GM12878 (cell line): ENCODE measurements around the gene ANAPC15. TPM values are rescaled to one million over a fixed set of nuclear protein-coding genes. Genes with fewer than 3 reads are reported as not detected.

Experiments used
- ATAC-seq: fragments of 200-7000 bp; cut with Tn5 transposase; 3 replicates; pipeline ENCODE4 v1.9.1; 2020; ENCODE audit warnings: mild to moderate bottlenecking, moderate library complexity
- BruUV-seq: library from RNA; stranded (reverse); fragments of 400-500 nt; replicated peaks from 2 replicates; lab custom pipeline; 2021; lab: Mats Ljungman, UMichigan
- CTCF ChIA-PET: fragments of 300-600 bp; sonication (Branson Sonifier 250); formaldehyde crosslinking; extraction: SDS; loops from one replicate; lab custom pipeline; 2021; ENCODE audit warnings: inconsistent platforms; lab: Yijun Ruan, JAX
- POLR2A ChIA-PET: fragments of 350-600 bp; formaldehyde crosslinking; extraction: SDS; loops from one replicate; lab custom pipeline; 2021; ENCODE audit warnings: inconsistent platforms; lab: Charles Lee
- RAD21 ChIA-PET: fragments of 300-600 bp; sonication (Branson Sonifier 250); formaldehyde crosslinking; loops from one replicate; lab custom pipeline; 2023; ENCODE audit warnings: antibody characterized with exemption; ENCODE audit not compliant: unreplicated experiment; lab: Charles Lee
- SMC1A ChIA-PET: fragments of 300-600 bp; sonication (Branson Sonifier 250); formaldehyde crosslinking; loops from one replicate; lab custom pipeline; 2023; ENCODE audit not compliant: unreplicated experiment, uncharacterized antibody; lab: Charles Lee
- DNase-seq: peaks from one replicate; pipeline ENCODE4 v3.0.0-alpha.2; 2011; ENCODE audit warnings: low read depth, low spot score
- FAIRE-seq: peaks from 3 replicates; lab custom pipeline; 2011; peaks lifted over from hg19 to GRCh38; lab: Jason Lieb, UNC
- H2AFZ ChIP-seq: 2 replicates; pipeline ENCODE4 v1.6.0; 2011; ENCODE audit warnings: low read depth, low read length, control low read depth; ENCODE audit not compliant: control insufficient read depth
- H3K27ac ChIP-seq: 2 replicates; pipeline ENCODE4 v1.5.1; 2011; ENCODE audit warnings: control low read depth; ENCODE audit not compliant: control insufficient read depth, insufficient read depth
- H3K27me3 ChIP-seq, 2 experiments: replicated peaks in 1 of 2; 2 replicates each; pipeline versions ENCODE4 v1.6.0 to v1.6.1; 2011; ENCODE audit warnings: low read length in 1 of 2; ENCODE audit not compliant: control insufficient read depth in 2 of 2, insufficient read depth in 2 of 2
- H3K36me3 ChIP-seq, 2 experiments: 2 replicates each; pipeline ENCODE4 v1.5.1; 2011; ENCODE audit warnings: low read length in 1 of 2; ENCODE audit not compliant: control insufficient read depth in 2 of 2, insufficient read depth in 2 of 2
- H3K4me1 ChIP-seq: 2 replicates; pipeline ENCODE4 v1.6.1; 2011; ENCODE audit warnings: mild to moderate bottlenecking, low read length, moderate library complexity, mixed read lengths; ENCODE audit not compliant: control insufficient read depth, insufficient read depth
- H3K4me2 ChIP-seq: 2 replicates; pipeline ENCODE4 v1.6.0; 2011; ENCODE audit warnings: control low read depth; ENCODE audit not compliant: control insufficient read depth, insufficient read depth
- H3K4me3 ChIP-seq: fragments of 200-600 bp; sonication (generic); 2 replicates; pipeline ENCODE4 v1.5.1; 2016
- H3K79me2 ChIP-seq: 2 replicates; pipeline ENCODE4 v1.6.0; 2011; ENCODE audit warnings: low read length; ENCODE audit not compliant: control insufficient read depth, insufficient read depth
- H3K9ac ChIP-seq: 2 replicates; pipeline ENCODE4 v1.8.0; 2011; ENCODE audit warnings: low read length, control low read depth, mixed read lengths; ENCODE audit not compliant: control insufficient read depth, insufficient read depth
- H3K9me3 ChIP-seq: replicated peaks from 3 replicates; pipeline ENCODE4 v1.5.1; 2011; ENCODE audit warnings: mild to moderate bottlenecking, low read length; ENCODE audit not compliant: control insufficient read depth, insufficient read depth
- H4K20me1 ChIP-seq: 2 replicates; pipeline ENCODE4 v1.6.0; 2011; ENCODE audit not compliant: control insufficient read depth, insufficient read depth
- ATF2 ChIP-seq: IDR thresholded peaks from 2 replicates; pipeline ENCODE4 v1.6.1; 2012; ENCODE audit warnings: low read length, inconsistent platforms
- BRCA1 ChIP-seq: IDR thresholded peaks from 2 replicates; pipeline ENCODE4 v1.6.1; 2011; ENCODE audit warnings: low read depth, low read length, improper control_type of control experiment
- DPF2 ChIP-seq: fragments of 450-650 bp; IDR thresholded peaks from 2 replicates; pipeline ENCODE4 v1.6.1; 2017; ENCODE audit warnings: mild to moderate bottlenecking
- EP300 ChIP-seq, 2 experiments: fragments of 150-350 bp in 1 of 2; IDR thresholded peaks; 2 replicates each; pipeline ENCODE4 v1.6.1; 2011 to 2012; ENCODE audit warnings: low read depth in 2 of 2, low read length in 2 of 2, borderline replicate concordance in 1 of 2, improper control_type of control experiment in 1 of 2, inconsistent platforms in 1 of 2; ENCODE audit not compliant: control insufficient read depth in 1 of 2
- KDM1A ChIP-seq: fragments of 200-600 bp; sonication (generic); IDR thresholded peaks from 2 replicates; pipeline ENCODE4 v1.6.1; 2016; ENCODE audit warnings: borderline replicate concordance
- MEF2A ChIP-seq: IDR thresholded peaks from 2 replicates; pipeline ENCODE4 v1.6.1; 2011; ENCODE audit warnings: low read depth, mild to moderate bottlenecking, low read length, moderate library complexity; ENCODE audit not compliant: insufficient read depth
- MYC ChIP-seq: IDR thresholded peaks from 2 replicates; pipeline ENCODE4 v1.6.1; 2011; ENCODE audit warnings: mild to moderate bottlenecking, low read length, moderate library complexity, inconsistent platforms; ENCODE audit not compliant: insufficient read depth, insufficient replicate concordance, insufficient read length, severe bottlenecking
- NFYB ChIP-seq: IDR thresholded peaks from 2 replicates; pipeline ENCODE4 v1.6.1; 2011; ENCODE audit warnings: low read depth, mild to moderate bottlenecking, low read length, improper control_type of control experiment, moderate library complexity; ENCODE audit not compliant: insufficient read depth
- PAX5 ChIP-seq: IDR thresholded peaks from 2 replicates; pipeline ENCODE4 v1.6.1; 2011; ENCODE audit warnings: low read depth, low read length, borderline replicate concordance
- RAD21 ChIP-seq: IDR thresholded peaks from 2 replicates; pipeline ENCODE4 v1.6.1; 2011; ENCODE audit warnings: mild to moderate bottlenecking, low read depth, low read length, moderate library complexity; ENCODE audit not compliant: insufficient read depth
- USF1 ChIP-seq: IDR thresholded peaks from 2 replicates; pipeline ENCODE4 v1.6.1; 2011; ENCODE audit warnings: borderline replicate concordance, low read depth, mild to moderate bottlenecking, moderate library complexity, mixed read lengths, low read length; ENCODE audit not compliant: insufficient read depth; ENCODE audit errors: extremely low read length
- ZNF384 ChIP-seq: IDR thresholded peaks from 2 replicates; pipeline ENCODE4 v1.6.1; 2012; ENCODE audit warnings: low read depth, mild to moderate bottlenecking, low read length, improper control_type of control experiment, borderline replicate concordance
- ZSCAN29 ChIP-seq: fragments of 450-650 bp; IDR thresholded peaks from 2 replicates; pipeline ENCODE4 v1.6.1; 2017; ENCODE audit warnings: mild to moderate bottlenecking, moderate library complexity
- WGBS: methylation state at CpG from one replicate; pipeline ENCODE4 v1.1.6; 2016; ENCODE audit warnings: low lambda C conversion rate; ENCODE audit not compliant: insufficient replicate concordance, insufficient coverage; ENCODE audit errors: missing lambda C conversion rate; 5-methylcytosine and 5-hydroxymethylcytosine counted together
- in situ Hi-C: fragments of 300-500 bp; cut with MboI; formaldehyde crosslinking; loops from 9 replicates; pipeline ENCODE4 v1.14.3; 2018; ENCODE audit warnings: mixed read lengths
- intact Hi-C: fragments of 100-400 bp; cut with micrococcal nuclease; formaldehyde crosslinking; loops from one replicate; pipeline ENCODE4 v1.14.2; 2022; ENCODE audit not compliant: unreplicated experiment
- polyA plus RNA-seq, 11 experiments: library from polyadenylated mRNA; depleted of rRNA in 4 of 11; unstranded in 6 of 11; stranded (reverse) in 5 of 11; fragments of >200 nt; fragmentation: Nextera tagmentation in 4 of 11; fragmentation: Illumina TruSeq in 1 of 11; extraction: Ambion mirVana in 4 of 11; extraction: Trizol in 1 of 11; gene quantifications; 1 replicate in 1 of 11; 2 replicates in 10 of 11; pipeline versions ENCODE4 v1.2.1 to v1.2.3, GENCODE V29; 2011 to 2016; ENCODE audit warnings: inconsistent platforms in 2 of 11, missing spikeins in 2 of 11, low read depth in 1 of 11
- total RNA-seq, 4 experiments: library from RNA; depleted of rRNA in 3 of 4; stranded (reverse); fragments of >200 nt in 3 of 4; fragmentation: Illumina TruSeq in 1 of 4; extraction: Trizol in 1 of 4; gene quantifications; 2 replicates each; pipeline versions ENCODE4 v1.2.1 to v1.2.3, GENCODE V29; 2013 to 2021

ANAPC15 gene
- total and polyA plus RNA-seq, 10 of the 15 experiments (the other 5 are each of a cell fraction or from before 2014, with no cell fraction given): 83.4 to 372 (median 103) TPM

DNA sequence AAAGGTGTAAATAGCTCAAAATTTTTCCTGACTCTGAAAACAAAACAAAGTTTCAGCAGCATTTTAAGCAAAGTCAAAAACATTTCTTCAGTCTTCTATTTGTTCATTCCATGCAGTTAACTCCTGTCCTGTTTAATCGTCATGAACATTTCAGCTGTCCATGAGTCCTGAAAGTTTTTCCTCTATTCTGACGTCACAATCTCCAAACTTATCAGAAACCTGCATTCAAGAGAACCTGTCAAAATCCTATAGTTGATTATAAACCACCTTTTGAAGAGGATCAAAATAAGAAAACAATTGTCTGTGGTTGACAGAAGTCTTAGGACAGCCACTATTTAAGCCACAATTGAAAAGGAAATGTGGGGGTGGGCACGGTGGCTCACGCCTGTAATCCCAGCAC is 38.4 kb upstream of the ANAPC15 start:
- BruUV-seq: no TSS peak
- no peaks in the 10 kb centered on the region for H3K9me3 ChIP-seq
- no peaks in the 10 kb centered on the region for H3K36me3 ChIP-seq
- ChIA-PET POLR2A (no interaction called here), SMC1A (no interaction called here)
- FAIRE-seq (no peak), ATAC-seq (no peak)
- H4K20me1 ChIP-seq: no peaks in the 10 kb centered on the region
- H3K9ac ChIP-seq: no peak overlapping the region
- H3K4me1 ChIP-seq: no peaks in the 10 kb centered on the region
- no peak overlapping the region for H2AFZ ChIP-seq
- intact Hi-C loops: no loop called here
- 35% methylated on average over 4 of the region's 4 CpGs for WGBS
- H3K27me3 ChIP-seq: no peaks in the 10 kb centered on the region
- TF ChIP-seq NFYB (no peak), RAD21 (no peak), DPF2 (no peak), KDM1A (no peak), ZNF384 (no peak), BRCA1 (no peak), EP300 (IDR thresholded peaks at IDR 0.05; ENCODE audit: borderline replicate concordance in 1 of 2, control insufficient read depth in 1 of 2, low read depth in 2 of 2, low read length in 2 of 2) (no peak), USF1 (no peak), ZSCAN29 (no peak), ATF2 (no peak), PAX5 (no peak), MEF2A (no peak), MYC (no peak)
- TF ChIP-seq, all 136 proteins: peak for 0
- H3K4me2 ChIP-seq: no peak overlapping the region
- H3K27ac ChIP-seq: no peak overlapping the region
- DNase-seq: no peak
- ChIA-PET CTCF (no interaction called here), RAD21 (interaction anchor here (1.2 kb wide), 1 partner anchor 173 kb away, joined by 3 read pairs; no protein-coding TSS in a partner anchor)
- in situ Hi-C loops: no loop called here
- H3K79me2 ChIP-seq: no peaks in the 10 kb centered on the region
- no peak overlapping the region for H3K4me3 ChIP-seq
